Measurements from ENCODE around the gene MYBPC2. TPM values are rescaled to one million over a fixed set of nuclear protein-coding genes. Genes with fewer than 3 reads are reported as not detected.
"Not testable (repeated sequence)": the region's sequence is repeated elsewhere in the genome, so short reads cannot be mapped to it uniquely, and the experiment has no call there.

Gene MYBPC2
- total RNA-seq, 1 experiment from 2014 or later, result not detected

GRCh38 chr19:50435627-50436026 is 2.9 kb downstream of the MYBPC2 start:
- Histone ChIP-seq H3K4me1 (ENCODE audit: insufficient read depth, low read length) (no peaks in the 10 kb centered on the region), H3K9me3 (ENCODE audit: low read length) (no peaks in the 10 kb centered on the region), H3K9me2 (replicated peaks; ENCODE audit: low read length) (no peaks in the 10 kb centered on the region), H3K79me2 (ENCODE audit: low read length) (no peaks in the 10 kb centered on the region), H3K27me3 (ENCODE audit: low read length) (0 out of 2 replicates have a peak, but pooled peaks cover 9% of the 10 kb centered on the region), H3K9ac (ENCODE audit: low read length) (no peak overlapping the region), H2AFZ (ENCODE audit: low read length) (no peak overlapping the region), H3K4me3 (ENCODE audit: low read length) (no peak overlapping the region), H3F3A (ENCODE audit: low read length, unreplicated experiment) (no peaks in the 10 kb centered on the region), H4K20me1 (ENCODE audit: low read length) (no peaks in the 10 kb centered on the region), H3K4me2 (ENCODE audit: low read length) (no peak overlapping the region), H3K27ac (ENCODE audit: low read length) (no peak overlapping the region), H3K36me3 (ENCODE audit: low read depth, low read length) (no peaks in the 10 kb centered on the region)
- BruUV-seq (replicated peaks), result no TSS peak
- intact Hi-C loops (cut with micrococcal nuclease), result no loop called here
- TF ChIP-seq EZH2phosphoT487 (IDR thresholded peaks at IDR 0.05; ENCODE audit: borderline replicate concordance, low read length), result no peak
- no peak for TF ChIP-seq EZH2 (IDR thresholded peaks at IDR 0.05; ENCODE audit: low read length, unreplicated experiment)
- TF ChIP-seq, protein P1, sequence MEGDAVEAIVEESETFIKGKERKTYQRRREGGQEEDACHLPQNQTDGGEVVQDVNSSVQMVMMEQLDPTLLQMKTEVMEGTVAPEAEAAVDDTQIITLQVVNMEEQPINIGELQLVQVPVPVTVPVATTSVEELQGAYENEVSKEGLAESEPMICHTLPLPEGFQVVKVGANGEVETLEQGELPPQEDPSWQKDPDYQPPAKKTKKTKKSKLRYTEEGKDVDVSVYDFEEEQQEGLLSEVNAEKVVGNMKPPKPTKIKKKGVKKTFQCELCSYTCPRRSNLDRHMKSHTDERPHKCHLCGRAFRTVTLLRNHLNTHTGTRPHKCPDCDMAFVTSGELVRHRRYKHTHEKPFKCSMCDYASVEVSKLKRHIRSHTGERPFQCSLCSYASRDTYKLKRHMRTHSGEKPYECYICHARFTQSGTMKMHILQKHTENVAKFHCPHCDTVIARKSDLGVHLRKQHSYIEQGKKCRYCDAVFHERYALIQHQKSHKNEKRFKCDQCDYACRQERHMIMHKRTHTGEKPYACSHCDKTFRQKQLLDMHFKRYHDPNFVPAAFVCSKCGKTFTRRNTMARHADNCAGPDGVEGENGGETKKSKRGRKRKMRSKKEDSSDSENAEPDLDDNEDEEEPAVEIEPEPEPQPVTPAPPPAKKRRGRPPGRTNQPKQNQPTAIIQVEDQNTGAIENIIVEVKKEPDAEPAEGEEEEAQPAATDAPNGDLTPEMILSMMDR (conservative IDR thresholded peaks at IDR 0.05; ENCODE audit: low read depth, low read length), result no peak
- no peak for ATAC-seq
- DNase-seq, result no peak
- ChIA-PET POLR2A (ENCODE audit: unreplicated experiment) (no interaction called here), CTCF (no interaction called here)

DNA sequence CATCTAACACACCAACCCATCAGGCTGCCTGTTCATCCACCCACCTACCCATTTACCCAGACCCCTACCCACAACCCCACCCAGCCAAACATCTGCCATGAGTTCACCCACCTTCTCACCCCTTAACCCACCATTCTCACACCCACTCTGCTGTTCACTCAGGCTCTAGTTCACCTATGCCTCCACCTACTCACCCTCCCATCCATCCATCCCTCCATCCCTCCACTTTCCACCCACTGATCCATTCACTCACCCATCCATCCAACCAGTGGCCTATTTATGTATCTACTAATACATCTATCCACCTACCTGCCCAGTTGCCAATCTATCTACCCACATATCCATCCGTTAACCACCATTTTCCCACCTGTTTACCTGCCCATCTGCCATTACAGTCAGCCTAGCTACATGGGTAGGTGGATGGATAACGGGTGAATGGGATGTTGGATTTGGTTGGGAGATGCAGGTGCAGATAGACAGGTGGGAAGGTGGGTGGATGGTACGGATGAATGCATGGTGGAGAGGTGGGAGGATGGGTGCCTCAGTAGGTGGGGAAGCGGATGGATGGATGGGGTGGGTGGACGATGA is 5.3 kb downstream of the MYBPC2 start:
- Histone ChIP-seq H3K4me3 (ENCODE audit: low read length) (no peak overlapping the region), H3F3A (ENCODE audit: low read length, unreplicated experiment) (no peaks in the 10 kb centered on the region), H3K27me3 (ENCODE audit: low read length) (0 out of 2 replicates have a peak, but pooled peaks cover 9% of the 10 kb centered on the region), H3K9me3 (ENCODE audit: low read length) (no peaks in the 10 kb centered on the region), H3K9ac (ENCODE audit: low read length) (no peak overlapping the region), H3K4me2 (ENCODE audit: low read length) (no peak overlapping the region), H3K4me1 (ENCODE audit: insufficient read depth, low read length) (no peaks in the 10 kb centered on the region), H3K36me3 (ENCODE audit: low read depth, low read length) (no peaks in the 10 kb centered on the region), H3K27ac (ENCODE audit: low read length) (no peak overlapping the region), H2AFZ (ENCODE audit: low read length) (no peak overlapping the region), H4K20me1 (ENCODE audit: low read length) (no peaks in the 10 kb centered on the region), H3K9me2 (replicated peaks; ENCODE audit: low read length) (no peaks in the 10 kb centered on the region), H3K79me2 (ENCODE audit: low read length) (no peaks in the 10 kb centered on the region)
- DNase-seq (no peak), ATAC-seq (no peak)
- BruUV-seq (replicated peaks), result no TSS peak
- POLR2A ChIA-PET (ENCODE audit: unreplicated experiment), result no interaction called here
- CTCF ChIA-PET, result no interaction called here
- TF ChIP-seq, protein P1 (conservative IDR thresholded peaks at IDR 0.05; ENCODE audit: low read depth, low read length), result no peak
- no peak for TF ChIP-seq EZH2 (IDR thresholded peaks at IDR 0.05; ENCODE audit: low read length, unreplicated experiment)
- TF ChIP-seq EZH2phosphoT487 (IDR thresholded peaks at IDR 0.05; ENCODE audit: borderline replicate concordance, low read length), result no peak
- intact Hi-C loops (cut with micrococcal nuclease), result no loop called here

DNA sequence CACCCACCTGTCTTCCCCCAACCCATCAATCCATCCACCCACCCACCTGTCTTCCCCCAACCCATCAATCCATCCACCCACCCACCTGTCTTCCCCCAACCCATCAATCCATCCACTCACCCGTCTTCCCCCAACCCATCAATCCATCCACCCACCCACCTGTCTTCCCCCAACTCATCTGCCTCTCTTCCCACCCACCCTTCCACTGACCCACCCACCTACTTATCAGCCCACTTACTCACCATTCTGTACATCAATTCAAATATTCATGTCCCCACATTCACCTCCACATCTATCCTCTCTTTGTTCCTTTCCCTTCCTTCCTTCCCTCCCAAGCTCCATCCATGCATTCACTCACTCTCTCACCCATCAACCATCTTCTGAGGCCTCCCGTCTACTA is 6.4 kb downstream of the MYBPC2 start:
- H3K9ac ChIP-seq (ENCODE audit: low read length); POLR2A ChIA-PET (ENCODE audit: unreplicated experiment); H3K9me3 ChIP-seq (ENCODE audit: low read length); H4K20me1 ChIP-seq (ENCODE audit: low read length); H2AFZ ChIP-seq (ENCODE audit: low read length); H3K36me3 ChIP-seq (ENCODE audit: low read depth, low read length); BruUV-seq (replicated peaks); H3K4me3 ChIP-seq (ENCODE audit: low read length); H3K27me3 ChIP-seq (ENCODE audit: low read length); CTCF ChIA-PET; H3K4me2 ChIP-seq (ENCODE audit: low read length); H3F3A ChIP-seq (ENCODE audit: low read length, unreplicated experiment); intact Hi-C loops (cut with micrococcal nuclease); H3K79me2 ChIP-seq (ENCODE audit: low read length); DNase-seq; ATAC-seq; H3K4me1 ChIP-seq (ENCODE audit: insufficient read depth, low read length); H3K27ac ChIP-seq (ENCODE audit: low read length); H3K9me2 ChIP-seq (replicated peaks; ENCODE audit: low read length): not testable (repeated sequence)
